Measurements from ENCODE around the gene WDR86.
A peak's percentile ranks its signal among the peaks of the same experiment; 100 is the strongest.

The WDR86 gene

GRCh38 chr7:151379534-151380198 lies 30.2 kb downstream of the WDR86 start:
- DNase-seq (ENCODE audit: low read depth): no peak

- no peak for DNase-seq (ENCODE audit: low read depth)
Observed at GRCh38 chr7:151379193-151379520, 30.7 kb downstream of the WDR86 start.

- DNase-seq (ENCODE audit: low read depth): no peak
Observed at GRCh38 chr7:151378496-151379192, 31.2 kb downstream of the WDR86 start.

GRCh38 chr7:151378011-151378410 lies 31.8 kb downstream of the WDR86 start:
- no peak for DNase-seq (ENCODE audit: low read depth)

GRCh38 chr7:151377406-151377805 lies 32.4 kb downstream of the WDR86 start:
- no peak for DNase-seq (ENCODE audit: low read depth)

- no peak for DNase-seq (ENCODE audit: low read depth)
Observed at GRCh38 chr7:151376218-151376902, 33.5 kb downstream of the WDR86 start.

- DNase-seq (ENCODE audit: low read depth): no peak
Observed at GRCh38 chr7:151375530-151376217, 34.2 kb downstream of the WDR86 start.

- no peak for DNase-seq (ENCODE audit: low read depth)
Observed at GRCh38 chr7:151374726-151375125, 35.1 kb downstream of the WDR86 start.

- no peak for DNase-seq (ENCODE audit: low read depth)
Observed at GRCh38 chr7:151374139-151374538, 35.7 kb downstream of the WDR86 start.

GRCh38 chr7:151373599-151373998 lies 36.2 kb downstream of the WDR86 start:
- DNase-seq (ENCODE audit: low read depth): no peak

GRCh38 chr7:151372612-151373265 lies 37.1 kb downstream of the WDR86 start:
- no peak for DNase-seq (ENCODE audit: low read depth)

GRCh38 chr7:151371266-151371665 lies 38.6 kb downstream of the WDR86 start:
- no peak for DNase-seq (ENCODE audit: low read depth)

- peak; percentile 63 for DNase-seq (ENCODE audit: low read depth)
Observed at GRCh38 chr7:151368136-151368571, 41.7 kb downstream of the WDR86 start.

- no peak for DNase-seq (ENCODE audit: low read depth)
Observed at GRCh38 chr7:151367284-151367683, 42.6 kb downstream of the WDR86 start.

GRCh38 chr7:151366880-151367222 lies 43.0 kb downstream of the WDR86 start:
- no peak for DNase-seq (ENCODE audit: low read depth)

GRCh38 chr7:151366166-151366879 lies 43.5 kb downstream of the WDR86 start:
- DNase-seq (ENCODE audit: low read depth): no peak

GRCh38 chr7:151363182-151363581 lies 46.7 kb downstream of the WDR86 start:
- no peak for DNase-seq (ENCODE audit: low read depth)

- DNase-seq (ENCODE audit: low read depth): no peak
Observed at GRCh38 chr7:151361193-151361959, 48.5 kb downstream of the WDR86 start.

- DNase-seq (ENCODE audit: low read depth): no peak
Observed at GRCh38 chr7:151352512-151352911, 57.3 kb downstream of the WDR86 start.

GRCh38 chr7:151351967-151352366 lies 57.9 kb downstream of the WDR86 start:
- DNase-seq (ENCODE audit: low read depth): peak; percentile 45

- no peak for DNase-seq (ENCODE audit: low read depth)
Observed at GRCh38 chr7:151351027-151351426, 58.8 kb downstream of the WDR86 start.

All from T follicular helper cell (primary cell).